Activated CD8-positive, alpha-beta memory T cell treated with anti-CD3 and anti-CD28 coated beads, Interleukin-2, amount 50 U/mL, for 1 hour (primary cell): ENCODE data around the gene HBM.
"Not testable (repeated sequence)": the region's sequence is repeated elsewhere in the genome, so short reads cannot be mapped to it uniquely, and the experiment has no call there.

Experiments used
- DNase-seq: peaks from one replicate; pipeline ENCODE4 v3.0.0-alpha.2; 2020; ENCODE audit errors: extremely low read depth

HBM gene

DNA sequence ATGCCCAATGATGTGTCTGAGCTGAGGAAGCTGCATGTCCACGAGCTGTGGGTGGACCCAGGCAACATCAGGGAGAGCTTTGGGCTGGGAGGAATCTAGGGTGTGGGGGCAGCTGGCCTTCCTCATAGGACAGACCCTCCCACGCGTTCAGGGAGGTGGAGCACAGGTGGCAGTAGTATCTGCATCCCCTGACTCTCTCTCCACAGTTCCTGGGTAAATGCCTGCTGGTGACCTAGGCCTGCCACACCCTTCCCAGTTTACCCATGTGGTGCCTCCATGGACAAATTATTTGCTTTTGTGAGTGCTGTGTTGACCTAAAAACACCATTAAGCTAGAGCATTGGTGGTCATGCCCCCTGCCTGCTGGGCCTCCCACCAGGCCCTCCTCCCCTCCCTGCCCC, 3.2 kb downstream of the HBM start:
- no peak for DNase-seq

DNA sequence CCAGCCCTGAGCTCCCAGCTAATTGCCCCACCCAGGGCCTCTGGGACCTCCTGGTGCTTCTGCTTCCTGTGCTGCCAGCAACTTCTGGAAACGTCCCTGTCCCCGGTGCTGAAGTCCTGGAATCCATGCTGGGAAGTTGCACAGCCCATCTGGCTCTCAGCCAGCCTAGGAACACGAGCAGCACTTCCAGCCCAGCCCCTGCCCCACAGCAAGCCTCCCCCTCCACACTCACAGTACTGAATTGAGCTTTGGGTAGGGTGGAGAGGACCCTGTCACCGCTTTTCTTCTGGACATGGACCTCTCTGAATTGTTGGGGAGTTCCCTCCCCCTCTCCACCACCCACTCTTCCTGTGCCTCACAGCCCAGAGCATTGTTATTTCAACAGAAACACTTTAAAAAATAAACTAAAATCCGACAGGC, 4.3 kb downstream of the HBM start:
- not testable (repeated sequence) for DNase-seq

GRCh38 chr16:170788-171187, 5.0 kb downstream of the HBM start:
- DNase-seq = no peak

DNA sequence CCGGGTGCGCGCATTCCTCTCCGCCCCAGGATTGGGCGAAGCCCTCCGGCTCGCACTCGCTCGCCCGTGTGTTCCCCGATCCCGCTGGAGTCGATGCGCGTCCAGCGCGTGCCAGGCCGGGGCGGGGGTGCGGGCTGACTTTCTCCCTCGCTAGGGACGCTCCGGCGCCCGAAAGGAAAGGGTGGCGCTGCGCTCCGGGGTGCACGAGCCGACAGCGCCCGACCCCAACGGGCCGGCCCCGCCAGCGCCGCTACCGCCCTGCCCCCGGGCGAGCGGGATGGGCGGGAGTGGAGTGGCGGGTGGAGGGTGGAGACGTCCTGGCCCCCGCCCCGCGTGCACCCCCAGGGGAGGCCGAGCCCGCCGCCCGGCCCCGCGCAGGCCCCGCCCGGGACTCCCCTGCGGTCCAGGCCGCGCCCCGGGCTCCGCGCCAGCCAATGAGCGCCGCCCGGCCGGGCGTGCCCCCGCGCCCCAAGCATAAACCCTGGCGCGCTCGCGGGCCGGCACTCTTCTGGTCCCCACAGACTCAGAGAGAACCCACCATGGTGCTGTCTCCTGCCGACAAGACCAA, 6.7 kb downstream of the HBM start, which contains the start of gene HBA2:
Gene HBA2, plus strand, starts transcription at position 503 of the 568 bp plus-strand sequence. Its CDS starts 37 bp downstream, at position 540.
- DNase-seq = not testable (repeated sequence)

GRCh38 chr16:173211-173854, 7.6 kb downstream of the HBM start:
- not testable (repeated sequence) for DNase-seq

GRCh38 chr16:173928-174769, 8.4 kb downstream of the HBM start:
- DNase-seq = not testable (repeated sequence)

- no peak for DNase-seq
Measured at GRCh38 chr16:175011-175949, 9.5 kb downstream of the HBM start.

DNA sequence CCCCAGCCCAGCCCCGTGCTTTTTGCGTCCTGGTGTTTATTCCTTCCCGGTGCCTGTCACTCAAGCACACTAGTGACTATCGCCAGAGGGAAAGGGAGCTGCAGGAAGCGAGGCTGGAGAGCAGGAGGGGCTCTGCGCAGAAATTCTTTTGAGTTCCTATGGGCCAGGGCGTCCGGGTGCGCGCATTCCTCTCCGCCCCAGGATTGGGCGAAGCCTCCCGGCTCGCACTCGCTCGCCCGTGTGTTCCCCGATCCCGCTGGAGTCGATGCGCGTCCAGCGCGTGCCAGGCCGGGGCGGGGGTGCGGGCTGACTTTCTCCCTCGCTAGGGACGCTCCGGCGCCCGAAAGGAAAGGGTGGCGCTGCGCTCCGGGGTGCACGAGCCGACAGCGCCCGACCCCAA, 10.2 kb downstream of the HBM start:
- not testable (repeated sequence) for DNase-seq

DNA sequence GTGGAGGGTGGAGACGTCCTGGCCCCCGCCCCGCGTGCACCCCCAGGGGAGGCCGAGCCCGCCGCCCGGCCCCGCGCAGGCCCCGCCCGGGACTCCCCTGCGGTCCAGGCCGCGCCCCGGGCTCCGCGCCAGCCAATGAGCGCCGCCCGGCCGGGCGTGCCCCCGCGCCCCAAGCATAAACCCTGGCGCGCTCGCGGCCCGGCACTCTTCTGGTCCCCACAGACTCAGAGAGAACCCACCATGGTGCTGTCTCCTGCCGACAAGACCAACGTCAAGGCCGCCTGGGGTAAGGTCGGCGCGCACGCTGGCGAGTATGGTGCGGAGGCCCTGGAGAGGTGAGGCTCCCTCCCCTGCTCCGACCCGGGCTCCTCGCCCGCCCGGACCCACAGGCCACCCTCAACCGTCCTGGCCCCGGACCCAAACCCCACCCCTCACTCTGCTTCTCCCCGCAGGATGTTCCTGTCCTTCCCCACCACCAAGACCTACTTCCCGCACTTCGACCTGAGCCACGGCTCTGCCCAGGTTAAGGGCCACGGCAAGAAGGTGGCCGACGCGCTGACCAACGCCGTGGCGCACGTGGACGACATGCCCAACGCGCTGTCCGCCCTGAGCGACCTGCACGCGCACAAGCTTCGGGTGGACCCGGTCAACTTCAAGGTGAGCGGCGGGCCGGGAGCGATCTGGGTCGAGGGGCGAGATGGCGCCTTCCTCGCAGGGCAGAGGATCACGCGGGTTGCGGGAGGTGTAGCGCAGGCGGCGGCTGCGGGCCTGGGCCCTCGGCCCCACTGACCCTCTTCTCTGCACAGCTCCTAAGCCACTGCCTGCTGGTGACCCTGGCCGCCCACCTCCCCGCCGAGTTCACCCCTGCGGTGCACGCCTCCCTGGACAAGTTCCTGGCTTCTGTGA, 11.0 kb downstream of the HBM start, which contains the start of gene HBA1:
Gene HBA1, plus strand, starts transcription at position 204 of the 906 bp plus-strand sequence. Its CDS starts 37 bp downstream, at position 241.
- DNase-seq = not testable (repeated sequence)

DNA sequence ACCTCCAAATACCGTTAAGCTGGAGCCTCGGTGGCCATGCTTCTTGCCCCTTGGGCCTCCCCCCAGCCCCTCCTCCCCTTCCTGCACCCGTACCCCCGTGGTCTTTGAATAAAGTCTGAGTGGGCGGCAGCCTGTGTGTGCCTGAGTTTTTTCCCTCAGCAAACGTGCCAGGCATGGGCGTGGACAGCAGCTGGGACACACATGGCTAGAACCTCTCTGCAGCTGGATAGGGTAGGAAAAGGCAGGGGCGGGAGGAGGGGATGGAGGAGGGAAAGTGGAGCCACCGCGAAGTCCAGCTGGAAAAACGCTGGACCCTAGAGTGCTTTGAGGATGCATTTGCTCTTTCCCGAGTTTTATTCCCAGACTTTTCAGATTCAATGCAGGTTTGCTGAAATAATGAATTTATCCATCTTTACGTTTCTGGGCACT, 11.6 kb downstream of the HBM start:
- no peak for DNase-seq

GRCh38 chr16:177981-178667, 12.3 kb downstream of the HBM start:
- no peak for DNase-seq

- no peak for DNase-seq
Measured at GRCh38 chr16:178668-179015, 12.9 kb downstream of the HBM start.

DNA sequence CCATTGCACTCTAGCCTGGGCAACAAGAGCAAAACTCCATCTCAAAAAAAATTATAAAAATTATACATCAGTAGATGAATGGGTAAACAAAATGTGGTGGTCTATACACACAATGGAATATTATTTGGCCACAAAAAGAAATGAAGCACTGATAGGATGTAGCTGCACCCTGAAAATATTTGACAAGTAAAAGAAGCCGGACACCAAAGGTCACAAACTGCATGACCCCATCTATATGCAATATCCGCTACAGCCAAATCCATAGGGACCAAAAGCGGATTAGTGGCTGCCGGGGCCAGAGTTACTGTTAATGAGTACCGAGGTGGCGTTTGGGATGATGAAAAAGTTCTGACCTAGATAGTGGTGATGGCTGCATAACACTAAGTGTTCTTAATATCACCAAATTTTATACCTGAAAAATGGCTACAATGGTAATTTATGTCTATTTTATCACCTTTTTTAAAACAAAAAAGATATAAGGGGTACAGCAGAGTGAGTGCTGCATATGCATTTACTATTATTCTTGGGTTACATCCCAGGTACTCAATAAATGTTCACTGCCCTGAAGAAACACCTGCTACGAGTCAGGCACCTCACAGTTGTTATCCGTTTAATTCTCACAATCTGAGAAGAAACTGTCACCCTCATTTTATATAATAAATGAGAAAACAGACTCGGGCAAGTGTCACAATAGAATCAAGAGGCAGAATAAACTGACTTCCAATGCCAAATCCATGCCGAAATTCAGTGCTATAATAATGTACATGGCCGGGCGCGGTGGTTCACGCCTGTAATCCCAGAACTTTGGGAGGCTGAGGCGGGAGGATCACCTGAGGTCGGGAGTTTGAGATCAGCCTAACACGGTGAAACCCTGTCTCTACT, 13.7 kb downstream of the HBM start:
- no peak for DNase-seq

DNA sequence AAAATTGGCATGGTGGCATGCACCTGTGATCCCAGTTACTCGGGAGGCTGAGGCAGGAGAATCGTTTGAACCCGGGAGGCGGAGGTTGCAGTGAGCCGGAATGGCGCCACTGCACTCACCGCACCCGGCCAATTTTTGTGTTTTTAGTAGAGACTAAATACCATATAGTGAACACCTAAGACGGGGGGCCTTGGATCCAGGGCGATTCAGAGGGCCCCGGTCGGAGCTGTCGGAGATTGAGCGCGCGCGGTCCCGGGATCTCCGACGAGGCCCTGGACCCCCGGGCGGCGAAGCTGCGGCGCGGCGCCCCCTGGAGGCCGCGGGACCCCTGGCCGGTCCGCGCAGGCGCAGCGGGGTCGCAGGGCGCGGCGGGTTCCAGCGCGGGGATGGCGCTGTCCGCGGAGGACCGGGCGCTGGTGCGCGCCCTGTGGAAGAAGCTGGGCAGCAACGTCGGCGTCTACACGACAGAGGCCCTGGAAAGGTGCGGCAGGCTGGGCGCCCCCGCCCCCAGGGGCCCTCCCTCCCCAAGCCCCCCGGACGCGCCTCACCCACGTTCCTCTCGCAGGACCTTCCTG, 14.4 kb downstream of the HBM start, which contains the start of gene HBQ1:
Gene HBQ1, plus strand, starts transcription at position 359 of the 575 bp plus-strand sequence. Its CDS starts 28 bp downstream, at position 387.
- DNase-seq = no peak

GRCh38 chr16:180681-181564, 15.1 kb downstream of the HBM start:
- no peak for DNase-seq

GRCh38 chr16:181565-182021, 15.8 kb downstream of the HBM start:
- peak; percentile 47 for DNase-seq

DNA sequence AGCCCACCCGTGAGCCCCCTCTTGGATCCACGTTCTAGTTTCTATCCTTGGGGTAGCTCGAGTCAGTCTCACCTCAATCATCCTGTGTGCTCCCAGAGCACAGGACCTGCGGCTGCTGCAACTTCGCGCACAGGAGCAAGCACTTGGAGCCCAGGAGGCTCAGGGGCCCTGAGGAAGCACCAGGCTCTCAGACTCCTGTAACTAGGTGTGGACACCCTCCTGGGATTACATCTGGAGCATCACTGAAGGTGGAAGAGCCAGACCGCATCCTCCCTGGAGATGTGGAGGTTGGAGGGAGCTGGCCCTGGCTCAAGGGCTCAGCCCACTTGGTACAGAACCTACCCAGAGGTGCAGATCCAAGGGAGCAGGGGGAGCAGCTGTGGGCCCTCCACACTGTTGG, 17.2 kb downstream of the HBM start:
- DNase-seq = no peak
